Rectal smooth muscle tissue (tissue), 1 donor: ENCODE data around the gene OR1E2.
A peak's percentile ranks its signal among the peaks of the same experiment; 100 is the strongest.

Experiments used
- H3K27ac ChIP-seq: one replicate; pipeline ENCODE4 v1.7.0; 2013; ENCODE audit warnings: low read depth, low read length, inconsistent platforms
- H3K27me3 ChIP-seq: one replicate; pipeline ENCODE4 v1.7.0; 2013; ENCODE audit warnings: low read length; ENCODE audit not compliant: control insufficient read depth, insufficient read depth
- H3K36me3 ChIP-seq: one replicate; pipeline ENCODE4 v1.7.0; 2013; ENCODE audit warnings: low read length; ENCODE audit not compliant: control insufficient read depth, insufficient read depth
- H3K4me1 ChIP-seq: one replicate; pipeline ENCODE4 v1.7.0; 2013; ENCODE audit warnings: low read length; ENCODE audit not compliant: control insufficient read depth, insufficient read depth
- H3K4me3 ChIP-seq: one replicate; pipeline ENCODE4 v1.7.0; 2013; ENCODE audit warnings: low read length
- H3K9ac ChIP-seq: one replicate; pipeline ENCODE4 v1.7.0; 2013; ENCODE audit warnings: low read length

Gene OR1E2

GRCh38 chr17:3385869-3386816, 47.5 kb downstream of the OR1E2 start, which contains the start of gene OR3A2:
Gene OR3A2 (minus strand): TSS chr17:3386308.
- no peaks in the 10 kb centered on the region for H3K4me1 ChIP-seq
- peak within 1 kb of the TSS; percentile 32 for H3K4me3 ChIP-seq
- H3K27me3 ChIP-seq = no peaks in the 10 kb centered on the region
- H3K9ac ChIP-seq = no peak within 1 kb of the TSS
- no peaks in the 10 kb centered on the region for H3K36me3 ChIP-seq
- no peak within 1 kb of the TSS for H3K27ac ChIP-seq
